ENCODE measurements around the gene TTC13. TPM values are rescaled to one million over a fixed set of nuclear protein-coding genes. Genes with fewer than 3 reads are reported as not detected.

Gene TTC13
- total RNA-seq, 4 donors from 2014 or later, result 8.4 to 27.0 (median 11.5) TPM

- WGBS, result 61% methylated on average over 2 of the region's 2 CpGs
- intact Hi-C loops (cut with DNase I), result no loop called here
- Histone ChIP-seq H3K27ac (replicated peaks in 1 of 4) (no peak overlapping the region), H3K27me3 (no peaks in the 10 kb centered on the region), H3K36me3 (peaks cover 0 to 24% (median 5%) of the 10 kb centered on the region in 4 donors), H3K4me1 (peaks cover 0 to 8% (median 4%) of the 10 kb centered on the region in 4 donors), H3K4me3 (no peak overlapping the region), H3K9me3 (no peaks in the 10 kb centered on the region)
- no peak for DNase-seq (ENCODE audit: extremely low spot score)
- TF ChIP-seq EP300 (IDR thresholded peaks at IDR 0.05) (no peak), POLR2A (IDR thresholded peaks at IDR 0.05; ENCODE audit: low read depth) (no peak), POLR2AphosphoS5 (IDR thresholded peaks at IDR 0.05) (no peak)
Measured at GRCh38 chr1:230938924-230939368, 39.7 kb downstream of the TTC13 start.

DNA sequence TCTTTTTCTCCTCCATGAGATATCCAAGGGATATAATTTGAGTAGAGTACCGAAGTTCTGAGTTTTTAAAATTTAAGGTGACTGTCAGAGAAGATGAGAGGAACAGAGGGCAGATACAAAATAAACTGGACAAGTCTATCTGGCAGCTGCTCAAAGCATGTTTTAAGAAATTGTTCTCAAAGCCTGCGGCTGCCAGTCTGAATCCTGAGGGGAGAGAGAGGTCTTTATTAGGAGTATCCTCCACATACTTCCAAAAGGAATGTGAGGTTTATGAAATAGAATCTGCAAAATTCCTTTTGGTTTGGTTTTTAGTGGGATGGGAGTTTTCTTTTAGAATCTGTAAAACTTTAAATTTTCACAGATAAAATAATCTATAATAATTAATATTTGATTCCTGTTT, 41.3 kb downstream of the TTC13 start:
- H3K4me3 ChIP-seq, result no peak overlapping the region
- intact Hi-C loops (cut with DNase I), result no loop called here
- H3K4me1 ChIP-seq, result peaks cover 0 to 8% (median 4%) of the 10 kb centered on the region in 4 donors
- 58% methylated on average over 2 of the region's 2 CpGs for WGBS
- TF ChIP-seq POLR2AphosphoS5 (IDR thresholded peaks at IDR 0.05), result no peak
- TF ChIP-seq POLR2A (IDR thresholded peaks at IDR 0.05; ENCODE audit: low read depth), result no peak
- TF ChIP-seq, protein P1, sequence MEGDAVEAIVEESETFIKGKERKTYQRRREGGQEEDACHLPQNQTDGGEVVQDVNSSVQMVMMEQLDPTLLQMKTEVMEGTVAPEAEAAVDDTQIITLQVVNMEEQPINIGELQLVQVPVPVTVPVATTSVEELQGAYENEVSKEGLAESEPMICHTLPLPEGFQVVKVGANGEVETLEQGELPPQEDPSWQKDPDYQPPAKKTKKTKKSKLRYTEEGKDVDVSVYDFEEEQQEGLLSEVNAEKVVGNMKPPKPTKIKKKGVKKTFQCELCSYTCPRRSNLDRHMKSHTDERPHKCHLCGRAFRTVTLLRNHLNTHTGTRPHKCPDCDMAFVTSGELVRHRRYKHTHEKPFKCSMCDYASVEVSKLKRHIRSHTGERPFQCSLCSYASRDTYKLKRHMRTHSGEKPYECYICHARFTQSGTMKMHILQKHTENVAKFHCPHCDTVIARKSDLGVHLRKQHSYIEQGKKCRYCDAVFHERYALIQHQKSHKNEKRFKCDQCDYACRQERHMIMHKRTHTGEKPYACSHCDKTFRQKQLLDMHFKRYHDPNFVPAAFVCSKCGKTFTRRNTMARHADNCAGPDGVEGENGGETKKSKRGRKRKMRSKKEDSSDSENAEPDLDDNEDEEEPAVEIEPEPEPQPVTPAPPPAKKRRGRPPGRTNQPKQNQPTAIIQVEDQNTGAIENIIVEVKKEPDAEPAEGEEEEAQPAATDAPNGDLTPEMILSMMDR (IDR thresholded peaks at IDR 0.05), result no peak
- TF ChIP-seq EP300 (IDR thresholded peaks at IDR 0.05), result no peak
- H3K27me3 ChIP-seq, result no peaks in the 10 kb centered on the region
- no peaks in the 10 kb centered on the region for H3K9me3 ChIP-seq
- H3K36me3 ChIP-seq, result peaks cover 0 to 32% (median 7%) of the 10 kb centered on the region in 4 donors
- DNase-seq (ENCODE audit: extremely low spot score), result no peak
- no peak overlapping the region for H3K27ac ChIP-seq (replicated peaks in 1 of 4)

DNA sequence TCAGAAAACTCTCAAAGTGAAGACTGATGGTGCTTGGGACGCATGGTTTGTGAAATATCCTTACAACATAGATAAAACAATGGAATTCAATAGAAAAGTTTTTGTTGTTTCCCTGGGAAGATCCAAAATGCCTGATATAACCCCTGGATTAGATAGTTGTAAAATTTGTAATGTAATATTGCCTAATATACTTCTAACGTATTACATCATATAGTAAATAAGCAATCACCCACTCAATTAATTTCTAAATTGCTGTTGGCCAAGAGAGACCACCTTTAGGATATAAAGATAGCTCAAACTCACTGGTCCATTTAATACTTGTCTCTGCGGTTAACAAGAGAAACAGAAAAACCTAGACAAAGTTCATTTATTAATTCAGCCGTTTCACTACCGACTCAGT, 42.2 kb downstream of the TTC13 start:
- Histone ChIP-seq H3K9me3 (no peaks in the 10 kb centered on the region), H3K27ac (replicated peaks in 1 of 4) (no peak overlapping the region), H3K36me3 (peaks cover 0 to 38% (median 10%) of the 10 kb centered on the region in 4 donors), H3K4me1 (peaks cover 0 to 8% (median 4%) of the 10 kb centered on the region in 4 donors), H3K4me3 (no peak overlapping the region), H3K27me3 (no peaks in the 10 kb centered on the region)
- intact Hi-C loops (cut with DNase I), result no loop called here
- WGBS, result 95% methylated on average over 5 of the region's 5 CpGs
- TF ChIP-seq POLR2A (IDR thresholded peaks at IDR 0.05; ENCODE audit: low read depth) (no peak), EP300 (IDR thresholded peaks at IDR 0.05) (no peak), POLR2AphosphoS5 (IDR thresholded peaks at IDR 0.05) (no peak)
- TF ChIP-seq, protein P1 (IDR thresholded peaks at IDR 0.05), result no peak
- DNase-seq (ENCODE audit: extremely low spot score), result no peak

DNA sequence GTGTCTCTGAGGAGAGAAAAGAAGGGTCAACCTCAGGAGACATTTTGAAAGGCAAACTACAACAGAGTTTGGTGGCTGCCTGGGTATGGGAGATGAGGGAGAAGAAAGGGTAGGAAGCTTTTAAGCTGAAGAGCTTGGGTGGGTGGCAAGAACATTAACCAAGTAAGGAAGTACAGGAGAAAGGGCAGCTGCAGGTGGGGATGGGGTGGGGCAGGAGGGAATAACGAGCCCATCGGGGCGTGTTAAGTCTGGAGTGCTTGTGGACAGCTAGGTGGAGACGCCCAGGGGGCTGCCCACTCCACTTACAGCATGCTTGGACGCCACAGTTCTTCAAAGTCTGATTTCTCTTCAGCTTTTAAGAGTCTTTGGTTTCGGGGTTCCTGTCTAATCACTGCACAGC, 42.8 kb downstream of the TTC13 start:
- H3K4me1 ChIP-seq, result peaks cover 0 to 8% (median 4%) of the 10 kb centered on the region in 4 donors
- DNase-seq (ENCODE audit: extremely low spot score), result no peak
- WGBS, result 98% methylated on average over 6 of the region's 6 CpGs
- no peak overlapping the region for H3K4me3 ChIP-seq
- no peak overlapping the region for H3K27ac ChIP-seq (replicated peaks in 1 of 4)
- intact Hi-C loops (cut with DNase I), result no loop called here
- no peaks in the 10 kb centered on the region for H3K27me3 ChIP-seq
- peaks cover 0 to 44% (median 12%) of the 10 kb centered on the region in 4 donors for H3K36me3 ChIP-seq
- TF ChIP-seq EP300 (IDR thresholded peaks at IDR 0.05) (no peak), POLR2AphosphoS5 (IDR thresholded peaks at IDR 0.05) (no peak), POLR2A (IDR thresholded peaks at IDR 0.05; ENCODE audit: low read depth) (no peak)
- TF ChIP-seq, protein P1 (IDR thresholded peaks at IDR 0.05), result no peak
- no peaks in the 10 kb centered on the region for H3K9me3 ChIP-seq

DNA sequence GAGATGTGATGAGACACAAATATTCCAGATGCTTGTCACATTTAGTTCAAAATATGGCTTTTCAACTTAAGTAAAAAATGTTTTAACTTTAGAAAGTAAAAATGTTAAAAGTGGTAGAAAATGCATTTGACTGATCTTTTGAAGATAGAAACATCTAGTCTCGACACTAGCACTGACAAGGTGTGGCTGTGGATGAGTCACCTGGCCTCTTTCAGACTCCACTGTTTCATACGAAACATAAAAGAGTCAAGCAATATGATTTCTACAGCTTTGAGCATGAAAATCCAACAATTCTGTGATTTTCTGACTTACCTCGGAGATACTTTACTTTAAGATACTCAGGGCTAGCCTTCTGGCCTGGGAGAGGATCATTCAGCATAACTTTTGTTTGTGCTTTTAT, 47.7 kb downstream of the TTC13 start:
- 87% methylated on average over 3 of the region's 3 CpGs for WGBS
- Histone ChIP-seq H3K4me1 (no peaks in the 10 kb centered on the region), H3K27me3 (no peaks in the 10 kb centered on the region), H3K27ac (replicated peaks in 1 of 4) (no peak overlapping the region), H3K9me3 (no peaks in the 10 kb centered on the region), H3K4me3 (no peak overlapping the region), H3K36me3 (peaks cover 4 to 82% (median 27%) of the 10 kb centered on the region in 4 donors)
- intact Hi-C loops (cut with DNase I), result no loop called here
- no peak for TF ChIP-seq POLR2AphosphoS5 (IDR thresholded peaks at IDR 0.05)
- TF ChIP-seq EP300 (IDR thresholded peaks at IDR 0.05), result no peak
- TF ChIP-seq, protein P1 (IDR thresholded peaks at IDR 0.05), result no peak
- TF ChIP-seq POLR2A (IDR thresholded peaks at IDR 0.05; ENCODE audit: low read depth), result no peak
- DNase-seq (ENCODE audit: extremely low spot score), result no peak
